Measurements from ENCODE around the gene KDM6A.
A peak's percentile ranks its signal among the peaks of the same experiment; 100 is the strongest.
"Not testable (repeated sequence)": the region's sequence is repeated elsewhere in the genome, so short reads cannot be mapped to it uniquely, and the experiment has no call there.

Gene KDM6A

GRCh38 chrX:44872821-44873414 is at the start of gene KDM6A:
Gene KDM6A, plus strand, starts transcription at chrX:44873188. Its CDS starts 364 bp downstream, at chrX:44873552.
- peak within 1 kb of the TSS; percentile 91 to 99 (median 97) for H3K27ac ChIP-seq
- H3K4me3 ChIP-seq: peak within 1 kb of the TSS; percentile 62 to 87 (median 72)

- not testable (repeated sequence) for H3K27ac ChIP-seq, H3K4me3 ChIP-seq
These were observed 49.8 kb upstream of the KDM6A start for GRCh38 chrX:44823193-44823592.

GRCh38 chrX:44828008-44828605 is 44.9 kb upstream of the KDM6A start:
- Histone ChIP-seq H3K27ac (no peak overlapping the region), H3K4me3 (no peak overlapping the region)

GRCh38 chrX:44829832-44830231 is 43.2 kb upstream of the KDM6A start:
- no peak overlapping the region for H3K4me3 ChIP-seq
- H3K27ac ChIP-seq: no peak overlapping the region

- H3K27ac ChIP-seq: no peak overlapping the region
These were observed 30.3 kb upstream of the KDM6A start for GRCh38 chrX:44842550-44843317.

GRCh38 chrX:44843318-44843702 is 29.7 kb upstream of the KDM6A start:
- Histone ChIP-seq H3K4me3 (no peak overlapping the region), H3K27ac (no peak overlapping the region)

More at GRCh38 chrX:44842550-44843317, 30.3 kb upstream of the KDM6A start:
- no peak overlapping the region for H3K4me3 ChIP-seq

GRCh38 chrX:44843753-44844152 is 29.2 kb upstream of the KDM6A start, which contains the start of gene DUSP21:
Gene DUSP21, plus strand, starts transcription at chrX:44844021. Its CDS starts 112 bp downstream, at chrX:44844133.
- Histone ChIP-seq H3K4me3 (no peak within 1 kb of the TSS), H3K27ac (no peak within 1 kb of the TSS)

GRCh38 chrX:44844204-44844603 is 28.8 kb upstream of the KDM6A start:
- Histone ChIP-seq H3K4me3 (no peak overlapping the region), H3K27ac (no peak overlapping the region)

DNA sequence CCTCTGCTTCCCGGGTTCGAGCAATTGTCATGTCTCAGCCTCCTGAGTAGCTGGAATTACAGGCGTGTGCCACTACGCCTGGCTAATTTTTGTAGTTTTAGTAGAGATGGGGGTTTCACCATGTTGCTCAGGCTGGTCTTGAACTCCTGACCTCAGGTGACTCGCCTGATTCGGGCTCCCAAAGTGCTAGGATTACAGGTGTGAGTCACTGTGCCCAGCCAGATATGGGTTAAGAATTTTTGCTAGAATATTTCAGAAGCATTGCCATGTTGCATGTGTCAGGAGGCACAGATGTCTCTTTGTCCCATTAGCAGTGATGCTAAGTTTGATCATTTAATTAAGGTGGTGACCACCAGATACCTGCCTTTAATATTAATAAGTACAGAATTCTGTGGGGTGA is 22.1 kb upstream of the KDM6A start:
- not testable (repeated sequence) for H3K27ac ChIP-seq, H3K4me3 ChIP-seq

DNA sequence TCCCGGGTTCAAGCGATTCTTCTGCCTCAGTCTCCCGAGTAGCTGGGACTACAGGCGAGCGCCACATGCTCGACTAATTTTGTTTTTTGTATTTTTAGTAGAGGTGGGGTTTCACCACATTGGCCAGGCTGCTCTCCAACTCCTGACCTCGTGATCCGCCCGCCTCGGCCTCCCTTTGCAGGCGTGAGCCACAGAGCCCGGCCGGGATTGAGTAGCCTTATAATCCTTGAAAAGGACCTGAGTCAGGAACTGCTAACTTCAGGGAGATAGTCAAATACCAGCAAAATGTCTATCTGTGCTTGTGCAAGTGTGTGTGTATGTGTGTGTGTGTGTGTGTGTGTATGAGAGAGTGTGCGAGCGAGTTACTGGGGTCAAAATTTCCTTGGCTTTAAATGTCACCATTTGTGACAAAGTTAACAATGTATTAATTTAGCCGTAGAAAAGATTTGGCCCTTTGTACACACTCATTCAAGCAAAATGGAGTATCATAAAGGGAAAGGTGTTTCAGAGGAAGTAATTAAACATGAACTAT is 1.8 kb upstream of the KDM6A start:
- Histone ChIP-seq H3K4me3 (no peak overlapping the region), H3K27ac (peak overlapping the region in 1 of 21 experiments; percentile 97)

- Histone ChIP-seq H3K4me3 (peak overlapping the region; percentile 62 to 87 (median 72)), H3K27ac (peak overlapping the region; percentile 91 to 99 (median 97))
These were observed 812 bp upstream of the KDM6A start for GRCh38 chrX:44871931-44872820.

DNA sequence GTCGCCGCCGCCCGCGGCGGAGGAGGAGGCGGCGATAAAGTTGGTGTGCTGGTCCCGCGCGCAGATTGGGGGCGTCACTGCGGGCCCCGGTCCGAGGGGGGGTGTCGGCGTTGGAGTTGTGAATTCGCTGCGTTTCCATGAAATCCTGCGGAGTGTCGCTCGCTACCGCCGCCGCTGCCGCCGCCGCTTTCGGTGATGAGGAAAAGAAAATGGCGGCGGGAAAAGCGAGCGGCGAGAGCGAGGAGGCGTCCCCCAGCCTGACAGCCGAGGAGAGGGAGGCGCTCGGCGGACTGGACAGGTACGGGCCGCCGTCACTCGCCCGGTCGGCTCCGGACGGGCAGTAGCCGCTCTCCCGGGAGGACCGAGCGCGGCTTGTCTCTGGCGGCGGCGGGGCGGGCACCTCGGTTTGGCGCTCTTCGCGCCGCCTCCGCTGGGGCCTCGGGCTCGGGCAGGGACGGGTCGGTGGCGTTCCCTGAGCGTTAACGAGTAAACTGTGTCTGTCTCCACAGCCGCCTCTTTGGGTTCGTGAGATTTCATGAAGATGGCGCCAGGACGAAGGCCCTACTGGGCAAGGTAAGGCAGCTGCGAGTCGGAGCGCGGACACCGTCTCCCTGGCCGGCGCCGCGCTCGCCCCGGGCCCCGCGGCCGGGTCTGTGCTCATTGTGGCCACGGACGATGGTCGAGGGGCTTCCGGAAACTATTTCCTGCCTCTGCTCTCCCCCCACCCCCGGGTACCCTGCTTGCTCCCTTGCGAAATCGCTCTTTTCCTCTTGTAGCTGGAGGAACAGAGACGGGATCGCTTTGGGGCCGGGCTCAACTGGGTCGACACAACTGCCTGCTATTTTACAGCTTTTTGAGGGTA is 658 bp downstream of the KDM6A start:
- H3K27ac ChIP-seq: peak overlapping the region; percentile 84 to 99 (median 97)
- peak overlapping the region; percentile 62 to 87 (median 72) for H3K4me3 ChIP-seq

- Histone ChIP-seq H3K4me3 (peak overlapping the region; percentile 62 to 87 (median 72)), H3K27ac (peak overlapping the region in 20 of 21 experiments; percentile 91 to 99 (median 97))
These were observed 1.6 kb downstream of the KDM6A start for GRCh38 chrX:44874420-44875184.

- Histone ChIP-seq H3K4me3 (peak overlapping the region; percentile 62 to 87 (median 72)), H3K27ac (peak overlapping the region in 13 of 21 experiments; percentile 91 to 99 (median 97))
These were observed 2.1 kb downstream of the KDM6A start for GRCh38 chrX:44875185-44875489.

GRCh38 chrX:44876086-44876485 is 3.1 kb downstream of the KDM6A start:
- peak overlapping the region in 2 of 7 experiments; percentile 70 to 71 for H3K4me3 ChIP-seq

GRCh38 chrX:44876767-44877166 is 3.8 kb downstream of the KDM6A start:
- no peak overlapping the region for H3K27ac ChIP-seq
- H3K4me3 ChIP-seq: no peak overlapping the region

More at GRCh38 chrX:44876086-44876485, 3.1 kb downstream of the KDM6A start:
- peak overlapping the region in 3 of 21 experiments; percentile 34 to 99 (median 49) for H3K27ac ChIP-seq

DNA sequence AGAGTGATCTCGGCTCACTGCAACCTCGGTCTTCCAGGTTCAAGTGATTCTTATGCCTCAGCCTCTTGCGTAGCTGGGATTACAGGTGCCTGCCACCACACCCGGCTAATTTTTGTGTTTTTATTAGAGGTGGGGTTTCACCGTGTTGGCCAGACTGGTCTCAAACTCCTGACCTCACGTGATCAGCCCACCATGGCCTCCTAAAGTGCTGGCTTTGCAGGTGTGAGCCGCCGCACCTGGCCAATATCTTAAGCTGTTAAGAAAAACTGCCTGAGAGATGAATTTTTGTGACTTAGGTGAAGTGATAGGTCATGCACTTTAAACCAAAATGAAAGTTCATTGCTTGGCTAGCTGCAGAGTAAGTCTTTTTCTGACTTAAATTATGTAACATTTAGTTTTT is 5.8 kb downstream of the KDM6A start:
- H3K4me3 ChIP-seq: no peak overlapping the region
- no peak overlapping the region for H3K27ac ChIP-seq

GRCh38 chrX:44881549-44881948 is 8.6 kb downstream of the KDM6A start:
- H3K27ac ChIP-seq: no peak overlapping the region

More at GRCh38 chrX:44881549-44881948, 8.6 kb downstream of the KDM6A start:
- no peak overlapping the region for H3K4me3 ChIP-seq
